Aortic smooth muscle cell (primary cell): Measurements from ENCODE around the gene NAA60. TPM values are rescaled to one million over a fixed set of nuclear protein-coding genes. Genes with fewer than 3 reads are reported as not detected.

Source experiments
- total RNA-seq: library from RNA; depleted of rRNA; stranded (reverse); fragments of >200 nt; gene quantifications from 2 replicates; pipeline ENCODE4 v1.2.3, GENCODE V29; 2014

The NAA60 gene
- 8.9 and 13.9 TPM in 2 replicates for total RNA-seq

DNA sequence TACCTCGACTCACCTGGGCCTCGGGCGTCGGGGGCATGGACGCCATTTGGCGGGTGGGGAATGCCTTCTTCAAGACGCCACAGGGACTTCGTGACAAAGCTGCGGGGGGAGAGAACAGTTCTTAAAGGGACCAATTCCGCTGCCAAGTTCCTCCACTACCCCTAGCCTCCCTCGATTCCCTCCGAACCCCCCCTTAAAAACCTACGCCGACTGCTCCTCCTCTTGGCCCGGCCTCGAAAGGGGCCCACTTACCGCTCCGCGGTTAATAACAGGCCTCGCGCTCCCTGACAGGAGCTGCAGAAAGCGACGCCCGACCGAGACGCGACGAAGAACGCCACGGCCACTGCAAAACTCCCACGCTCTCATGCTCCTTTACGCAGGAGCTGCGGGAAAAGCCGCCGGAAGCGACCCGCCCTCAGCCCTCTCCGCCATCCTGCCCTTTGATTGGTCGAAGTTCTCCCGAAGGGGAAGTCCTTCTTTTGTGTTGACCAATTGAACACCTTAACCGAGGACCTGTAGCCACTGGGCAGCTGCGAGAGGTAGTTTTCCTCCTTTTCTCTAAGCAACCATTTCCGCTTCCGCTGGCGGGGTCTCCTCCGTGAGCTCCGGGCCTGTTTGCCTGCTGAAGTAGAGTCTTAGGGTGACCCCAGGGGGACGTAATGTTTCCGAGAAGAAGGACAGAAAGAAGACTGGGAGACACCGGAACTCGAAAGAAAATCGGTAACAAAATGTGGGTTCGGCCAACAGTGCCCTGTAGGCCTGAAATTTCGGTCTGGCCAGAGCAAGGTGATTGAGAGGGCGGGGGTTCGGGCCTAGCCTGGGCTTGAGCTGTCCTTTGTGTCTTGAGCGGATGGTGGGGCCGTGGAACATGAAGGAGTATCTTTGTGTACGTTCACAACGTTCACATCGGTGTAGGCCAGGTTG is at the start of gene NAA60, which contains the start of gene ZNF597:
Gene NAA60, plus strand, starts transcription at position 573 of the 924 bp plus-strand sequence. CDS start 32,548 bp downstream, outside the sequence.
Gene ZNF597, minus strand, starts transcription at position 397 of the 924 bp plus-strand sequence. Its CDS starts 351 bp downstream, at position 46.

DNA sequence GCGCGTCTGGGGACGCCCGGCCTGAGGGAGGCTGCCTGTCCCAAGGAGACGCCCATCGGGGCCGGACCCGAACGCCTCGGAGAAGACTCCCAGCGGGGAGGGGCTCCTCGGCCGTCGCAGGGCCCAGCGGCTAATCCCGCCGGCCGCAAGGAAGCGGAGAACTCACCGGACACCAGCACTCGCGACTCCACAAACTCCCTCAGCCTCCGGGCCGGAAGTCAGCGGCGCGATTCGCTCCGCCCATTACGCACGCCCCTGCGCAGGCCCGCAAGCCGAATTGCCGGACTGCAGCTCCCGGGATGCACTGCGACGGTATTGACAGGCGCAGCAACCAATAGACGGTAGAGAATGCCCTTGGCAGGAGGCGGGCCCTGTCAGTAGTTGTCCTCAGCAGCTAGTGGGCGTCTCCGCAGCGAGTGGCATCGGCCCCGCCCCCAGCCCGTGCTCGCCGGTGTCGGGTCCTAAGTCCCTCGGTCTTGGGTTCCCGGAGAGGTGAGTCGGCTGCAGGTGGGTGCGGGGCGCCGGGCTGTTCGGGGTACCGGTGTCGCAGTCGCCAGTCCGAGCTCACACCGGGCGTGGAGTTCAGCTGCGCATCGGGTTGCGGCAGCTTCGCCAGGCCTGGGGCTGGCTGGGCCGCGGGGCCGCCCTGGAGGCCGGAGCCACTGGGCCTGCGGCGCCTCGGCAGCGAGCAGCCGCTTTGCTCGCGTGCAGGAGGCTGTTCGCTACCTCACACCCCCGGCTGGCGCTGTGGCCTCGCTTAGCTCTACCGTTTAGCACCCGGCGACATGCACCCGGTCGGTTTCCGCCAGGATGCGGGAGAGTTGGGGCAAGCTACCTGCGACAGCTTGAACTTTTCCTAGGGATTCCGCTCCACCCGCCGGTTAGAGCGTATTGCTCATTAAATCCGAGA is 42.4 kb upstream of the NAA60 start, which contains the start of the genes ZNF174 and ZSCAN32:
Gene ZNF174, plus strand, starts transcription at position 437 of the 910 bp plus-strand sequence. CDS start 790 bp downstream, outside the sequence.
Gene ZSCAN32, minus strand, starts transcription at position 226 of the 910 bp plus-strand sequence. CDS start 3,447 bp downstream, outside the sequence.

DNA sequence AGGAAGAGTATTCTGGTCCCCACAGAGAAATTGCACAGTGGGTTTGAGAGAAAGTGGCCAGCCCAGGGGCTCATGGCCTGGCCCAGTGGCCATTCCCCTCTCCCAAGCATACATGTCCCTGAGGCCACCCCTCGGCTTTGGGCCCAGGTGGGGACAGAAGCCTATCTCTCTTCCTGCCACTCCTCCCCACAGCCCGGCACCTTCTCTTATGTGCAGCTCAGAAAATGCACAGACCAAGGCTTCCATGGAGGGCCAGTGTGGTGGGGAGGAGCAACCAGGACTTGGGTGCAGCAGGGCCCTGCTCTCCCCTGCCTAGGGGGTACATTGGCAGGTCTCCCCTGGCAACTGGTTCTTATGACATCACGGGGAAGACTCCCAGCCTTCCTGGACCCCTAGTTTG is 51.7 kb downstream of the NAA60 start, which contains the start of gene C16orf90:
Gene C16orf90, minus strand, starts transcription at position 314 of the 400 bp plus-strand sequence. Its CDS starts 68 bp downstream, at position 246.

Other genes with a start within 250 kb of the NAA60 start
- gene ZNF200, start 208.5 kb upstream of the NAA60 start, total RNA-seq = 6.5 and 8.5 TPM in 2 replicates
- under 0.01 and 0.13 TPM in 2 replicates for gene MEFV, start 187.0 kb upstream of the NAA60 start, total RNA-seq
- 35.3 and 37.9 TPM in 2 replicates for gene ZNF263, start 160.2 kb upstream of the NAA60 start, total RNA-seq
- gene TIGD7, start 138.2 kb upstream of the NAA60 start, total RNA-seq = 5.0 and 7.5 TPM in 2 replicates
- 20.5 and 25.7 TPM in 2 replicates for gene ZNF75A, start 138.2 kb upstream of the NAA60 start, total RNA-seq
- gene OR2C1, start 87.8 kb upstream of the NAA60 start, total RNA-seq = 0.12 and 0.26 TPM in 2 replicates
- 9.9 and 10.1 TPM in 2 replicates for gene ZSCAN32, start 42.7 kb upstream of the NAA60 start, total RNA-seq
- 5.8 and 6.9 TPM in 2 replicates for gene ZNF174, start 42.5 kb upstream of the NAA60 start, total RNA-seq
- gene ZNF597, start 176 bp upstream of the NAA60 start, total RNA-seq = 2.3 and 2.4 TPM in 2 replicates
- gene C16orf90, start 51.8 kb downstream of the NAA60 start, total RNA-seq = not detected in 2 replicates
- gene CLUAP1, start 57.3 kb downstream of the NAA60 start, total RNA-seq = 25.5 and 33.8 TPM in 2 replicates
- gene NLRC3, start 133.7 kb downstream of the NAA60 start, total RNA-seq = 0.06 and 0.13 TPM in 2 replicates
- gene SLX4, start 167.9 kb downstream of the NAA60 start, total RNA-seq = 2.6 and 2.9 TPM in 2 replicates
- 11.6 and 15.4 TPM in 2 replicates for gene DNASE1, start 211.0 kb downstream of the NAA60 start, total RNA-seq